Activated naive CD8-positive, alpha-beta T cell treated with anti-CD3 and anti-CD28 coated beads for 36 hours (primary cell): Measurements from ENCODE around the gene GLUL. TPM values are rescaled to one million over a fixed set of nuclear protein-coding genes. Genes with fewer than 3 reads are reported as not detected.
"Not testable (repeated sequence)": the region's sequence is repeated elsewhere in the genome, so short reads cannot be mapped to it uniquely, and the experiment has no call there.

ENCODE experiments used
- DNase-seq: peaks from one replicate; pipeline ENCODE4 v3.0.0; 2021
- H3K27ac Mint-ChIP-seq: one replicate; pipeline ENCODE4 v1.8.0; 2022; ENCODE audit warnings: mild to moderate bottlenecking, moderate library complexity, mixed read lengths
- H3K27me3 Mint-ChIP-seq: one replicate; pipeline ENCODE4 v1.8.0; 2022; ENCODE audit warnings: mild to moderate bottlenecking, mixed read lengths
- H3K36me3 Mint-ChIP-seq: one replicate; pipeline ENCODE4 v1.8.0; 2021; ENCODE audit warnings: mild to moderate bottlenecking, mixed read lengths
- H3K4me1 Mint-ChIP-seq: one replicate; pipeline ENCODE4 v1.8.0; 2021; ENCODE audit warnings: mixed read lengths
- H3K4me3 Mint-ChIP-seq: one replicate; pipeline ENCODE4 v1.8.0; 2022; ENCODE audit warnings: mild to moderate bottlenecking, moderate library complexity, mixed read lengths
- H3K9me3 Mint-ChIP-seq: one replicate; pipeline ENCODE4 v1.8.0; 2022; ENCODE audit warnings: mixed read lengths
- total RNA-seq, 2 experiments: library from RNA; stranded (reverse); gene quantifications; one replicate each; pipeline ENCODE4 v1.2.3, GENCODE V29; 2021

The GLUL gene
- total RNA-seq, 2 experiments from 2014 or later: 24.0 to 25.2 TPM

DNA sequence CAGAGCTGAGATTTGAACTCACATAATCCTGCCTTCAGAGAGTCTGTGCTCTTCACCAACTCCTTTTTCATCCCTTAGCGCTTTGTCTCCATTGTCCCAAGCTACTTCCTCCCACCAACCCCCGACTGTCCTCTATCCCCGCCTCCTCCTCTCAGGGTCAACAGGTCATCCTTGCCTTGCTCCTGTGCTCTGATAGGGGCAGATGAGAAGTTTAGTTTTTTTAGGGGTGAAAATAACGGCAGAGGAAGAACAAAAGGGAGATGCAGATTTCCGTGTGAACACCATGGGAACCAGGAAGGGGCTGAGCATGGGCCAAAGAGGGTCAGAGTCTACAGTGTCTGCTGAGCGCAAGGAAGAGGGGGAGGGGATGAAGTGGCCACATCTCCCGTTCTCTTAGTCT is 31.9 kb downstream of the GLUL start:
- no peaks in the 10 kb centered on the region for H3K36me3 Mint-ChIP-seq
- DNase-seq: no peak
- no peaks in the 10 kb centered on the region for H3K27me3 Mint-ChIP-seq
- no peaks in the 10 kb centered on the region for H3K4me1 Mint-ChIP-seq
- no peaks in the 10 kb centered on the region for H3K9me3 Mint-ChIP-seq
- H3K27ac Mint-ChIP-seq: no peak overlapping the region
- no peak overlapping the region for H3K4me3 Mint-ChIP-seq

DNA sequence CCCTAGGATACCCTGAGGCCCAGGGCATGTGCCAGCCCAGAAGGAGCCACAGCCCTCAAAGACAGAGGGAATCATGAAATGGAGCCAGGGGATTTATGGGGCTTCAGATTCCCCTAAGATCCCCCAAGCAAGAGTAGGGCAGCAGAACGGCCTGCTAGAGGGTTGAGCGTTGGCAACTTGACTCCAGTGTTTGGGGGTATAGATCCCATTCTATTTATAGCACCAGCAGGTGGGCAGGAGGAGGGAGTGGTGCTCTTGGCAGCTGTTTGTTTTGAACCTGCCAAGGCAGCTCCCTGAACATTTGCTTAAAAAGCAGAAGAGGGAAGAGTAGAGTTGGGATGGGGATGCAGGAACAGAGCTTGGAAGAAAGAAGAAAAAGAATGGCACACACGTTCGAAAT is 33.7 kb downstream of the GLUL start:
- no peaks in the 10 kb centered on the region for H3K27me3 Mint-ChIP-seq
- H3K4me1 Mint-ChIP-seq: no peaks in the 10 kb centered on the region
- H3K4me3 Mint-ChIP-seq: no peak overlapping the region
- no peak overlapping the region for H3K27ac Mint-ChIP-seq
- DNase-seq: no peak
- no peaks in the 10 kb centered on the region for H3K36me3 Mint-ChIP-seq
- no peaks in the 10 kb centered on the region for H3K9me3 Mint-ChIP-seq

DNA sequence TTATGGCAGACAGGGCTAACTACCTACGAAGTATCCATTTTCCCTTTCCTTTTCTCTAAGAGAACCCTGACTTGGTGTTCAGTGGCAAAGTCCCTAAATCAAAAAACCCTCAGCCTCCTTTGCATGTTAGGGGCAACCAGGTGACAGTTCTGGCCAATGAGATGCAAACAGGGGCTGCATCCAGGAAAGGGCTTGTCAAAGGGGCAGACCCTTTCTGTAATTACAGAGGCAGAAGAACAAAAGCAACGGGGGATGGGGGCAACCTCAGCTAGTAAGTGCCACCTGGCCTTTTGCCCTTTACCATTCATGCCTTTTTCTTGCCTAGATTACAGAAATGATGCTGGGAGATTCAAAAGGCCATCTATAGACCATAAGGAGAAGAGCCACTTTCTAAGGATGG is 34.4 kb downstream of the GLUL start:
- H3K4me3 Mint-ChIP-seq: no peak overlapping the region
- no peak for DNase-seq
- no peaks in the 10 kb centered on the region for H3K36me3 Mint-ChIP-seq
- H3K4me1 Mint-ChIP-seq: no peaks in the 10 kb centered on the region
- H3K27ac Mint-ChIP-seq: no peak overlapping the region
- H3K9me3 Mint-ChIP-seq: no peaks in the 10 kb centered on the region
- no peaks in the 10 kb centered on the region for H3K27me3 Mint-ChIP-seq

DNA sequence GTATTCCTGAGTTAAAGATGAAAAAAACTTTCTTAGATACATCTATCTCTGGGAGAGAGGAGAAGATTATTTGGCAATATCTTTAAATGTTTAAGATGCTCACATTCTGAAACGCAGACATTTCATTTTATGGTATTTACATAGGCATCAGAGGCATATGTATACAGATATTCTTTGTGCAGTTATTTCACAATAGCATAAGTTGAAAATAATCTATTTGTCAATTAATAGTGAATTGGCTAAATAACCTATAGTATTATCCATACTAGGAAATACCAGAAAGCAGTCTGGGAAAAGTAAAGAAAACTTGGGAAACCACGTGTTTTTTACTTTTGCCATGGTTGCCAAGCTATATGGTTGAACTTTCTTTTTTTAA is 35.9 kb downstream of the GLUL start:
- Mint-ChIP-seq H3K9me3 (no peaks in the 10 kb centered on the region), H3K4me1 (no peaks in the 10 kb centered on the region), H3K36me3 (no peaks in the 10 kb centered on the region), H3K4me3 (no peak overlapping the region), H3K27ac (no peak overlapping the region), H3K27me3 (no peaks in the 10 kb centered on the region)
- DNase-seq: no peak

DNA sequence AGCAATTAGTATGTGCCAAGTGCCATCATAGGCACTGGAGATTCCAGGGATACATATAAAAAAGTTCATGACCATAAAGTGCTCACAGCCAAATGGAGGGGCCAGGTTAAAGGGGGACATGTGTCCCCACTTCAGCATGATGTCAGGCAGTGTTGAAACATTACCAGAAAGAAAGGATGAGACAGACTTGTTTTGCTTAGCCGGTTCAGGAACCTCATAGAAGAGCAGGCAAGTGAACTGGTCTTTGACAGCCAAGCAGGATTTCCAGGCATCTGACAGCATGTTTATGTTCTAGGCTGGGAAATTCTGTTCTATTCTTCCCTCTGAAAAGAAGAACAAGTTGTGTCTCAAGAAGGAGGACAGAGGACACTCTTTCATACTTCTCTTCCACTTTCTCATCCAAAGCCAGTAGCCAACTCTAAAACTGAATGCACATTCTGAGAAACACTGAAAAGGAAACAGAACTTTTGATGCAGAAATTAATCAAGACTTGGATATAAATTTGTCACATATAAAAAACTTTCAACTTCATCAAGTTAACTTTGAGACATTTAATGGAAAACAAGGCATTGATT is 39.7 kb downstream of the GLUL start:
- H3K4me1 Mint-ChIP-seq: no peaks in the 10 kb centered on the region
- H3K27me3 Mint-ChIP-seq: no peaks in the 10 kb centered on the region
- H3K36me3 Mint-ChIP-seq: no peaks in the 10 kb centered on the region
- no peak overlapping the region for H3K27ac Mint-ChIP-seq
- no peaks in the 10 kb centered on the region for H3K9me3 Mint-ChIP-seq
- DNase-seq: no peak
- no peak overlapping the region for H3K4me3 Mint-ChIP-seq

DNA sequence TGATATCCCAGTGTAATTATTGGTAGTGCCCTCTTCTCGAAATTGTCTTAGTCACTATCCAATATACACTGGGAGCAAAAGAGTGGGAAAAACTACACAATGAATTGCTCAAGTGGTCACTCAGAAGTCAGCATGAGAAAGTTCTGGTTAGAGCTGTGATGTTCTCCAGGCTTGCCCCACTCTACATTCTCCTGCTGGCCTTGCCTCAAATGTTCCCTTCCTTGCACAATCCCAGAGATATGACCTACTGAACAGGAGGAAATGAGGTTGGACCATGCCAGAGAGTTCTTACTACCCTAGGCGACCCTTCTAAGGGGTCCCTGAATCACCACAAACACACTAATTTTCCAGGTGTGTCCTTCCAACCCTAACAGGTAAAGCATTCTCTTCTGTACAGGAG is 40.8 kb downstream of the GLUL start:
- H3K36me3 Mint-ChIP-seq: no peaks in the 10 kb centered on the region

DNA sequence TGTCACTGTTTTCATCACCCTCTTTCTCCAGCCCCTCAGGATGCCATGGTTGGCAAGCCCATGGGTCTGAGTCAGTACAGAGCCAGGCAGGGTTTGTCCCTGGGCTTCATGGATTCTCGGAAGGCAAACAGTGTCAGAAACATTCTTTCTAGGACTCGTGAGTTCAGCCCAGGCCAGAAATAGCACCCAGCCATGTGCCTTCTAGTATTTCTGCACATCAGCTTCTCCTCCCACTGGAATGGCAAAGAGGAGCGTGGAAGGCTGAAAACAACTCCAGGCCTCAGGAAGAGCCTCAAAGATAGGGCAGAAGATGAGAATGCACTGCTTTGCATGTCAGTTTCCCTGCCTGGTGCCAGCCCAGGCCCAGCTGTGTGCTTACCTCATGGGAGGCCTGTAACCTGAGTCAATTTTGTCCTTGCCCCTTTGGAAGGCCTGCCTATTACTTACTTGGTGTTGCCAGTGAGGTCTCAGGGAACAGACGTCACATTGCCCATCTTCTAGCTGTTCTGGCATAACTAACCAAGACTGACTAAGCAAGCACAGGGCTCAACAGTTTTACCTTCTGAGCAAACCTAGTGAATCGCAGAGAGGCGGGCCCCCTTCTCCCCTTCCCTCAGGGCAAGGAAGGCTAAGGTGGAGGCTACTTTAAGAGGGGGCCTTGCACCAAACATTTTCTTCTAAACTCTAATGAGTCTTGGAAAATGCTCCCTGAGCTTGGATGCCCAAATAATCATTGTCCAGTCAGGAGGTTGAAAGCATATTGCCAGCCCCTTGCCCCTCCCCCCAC is 42.4 kb downstream of the GLUL start:
- Mint-ChIP-seq H3K4me3 (no peak overlapping the region), H3K4me1 (no peaks in the 10 kb centered on the region), H3K27me3 (no peaks in the 10 kb centered on the region), H3K9me3 (no peaks in the 10 kb centered on the region), H3K27ac (no peak overlapping the region), H3K36me3 (no peaks in the 10 kb centered on the region)
- no peak for DNase-seq

More for the DNA sequence above, 40.8 kb downstream of the GLUL start:
- DNase-seq: no peak
- Mint-ChIP-seq H3K4me1 (no peaks in the 10 kb centered on the region), H3K27me3 (no peaks in the 10 kb centered on the region), H3K4me3 (no peak overlapping the region), H3K9me3 (no peaks in the 10 kb centered on the region), H3K27ac (no peak overlapping the region)

DNA sequence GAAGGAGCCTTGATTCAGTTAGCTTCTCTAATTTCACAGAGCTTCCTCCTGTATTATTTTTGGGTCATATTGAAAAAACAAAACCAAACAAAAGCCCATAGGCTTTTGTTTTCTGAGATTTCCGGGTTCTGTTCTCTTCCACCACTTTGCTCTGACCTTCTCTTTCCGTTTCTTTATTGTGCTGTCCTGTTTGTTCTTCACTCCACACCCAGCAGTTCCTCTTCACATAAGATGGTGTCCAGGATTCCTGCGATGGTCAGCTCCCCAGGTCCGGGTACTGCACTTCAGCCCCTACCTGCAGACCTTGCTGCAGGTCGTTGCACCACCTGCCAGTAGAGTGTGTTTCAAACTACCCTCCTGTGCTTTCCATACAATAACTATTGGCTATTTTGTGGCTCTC is 44.6 kb downstream of the GLUL start:
- no peaks in the 10 kb centered on the region for H3K36me3 Mint-ChIP-seq
- H3K4me3 Mint-ChIP-seq: no peak overlapping the region
- H3K27me3 Mint-ChIP-seq: no peaks in the 10 kb centered on the region
- DNase-seq: no peak
- no peak overlapping the region for H3K27ac Mint-ChIP-seq
- no peaks in the 10 kb centered on the region for H3K9me3 Mint-ChIP-seq
- no peaks in the 10 kb centered on the region for H3K4me1 Mint-ChIP-seq

DNA sequence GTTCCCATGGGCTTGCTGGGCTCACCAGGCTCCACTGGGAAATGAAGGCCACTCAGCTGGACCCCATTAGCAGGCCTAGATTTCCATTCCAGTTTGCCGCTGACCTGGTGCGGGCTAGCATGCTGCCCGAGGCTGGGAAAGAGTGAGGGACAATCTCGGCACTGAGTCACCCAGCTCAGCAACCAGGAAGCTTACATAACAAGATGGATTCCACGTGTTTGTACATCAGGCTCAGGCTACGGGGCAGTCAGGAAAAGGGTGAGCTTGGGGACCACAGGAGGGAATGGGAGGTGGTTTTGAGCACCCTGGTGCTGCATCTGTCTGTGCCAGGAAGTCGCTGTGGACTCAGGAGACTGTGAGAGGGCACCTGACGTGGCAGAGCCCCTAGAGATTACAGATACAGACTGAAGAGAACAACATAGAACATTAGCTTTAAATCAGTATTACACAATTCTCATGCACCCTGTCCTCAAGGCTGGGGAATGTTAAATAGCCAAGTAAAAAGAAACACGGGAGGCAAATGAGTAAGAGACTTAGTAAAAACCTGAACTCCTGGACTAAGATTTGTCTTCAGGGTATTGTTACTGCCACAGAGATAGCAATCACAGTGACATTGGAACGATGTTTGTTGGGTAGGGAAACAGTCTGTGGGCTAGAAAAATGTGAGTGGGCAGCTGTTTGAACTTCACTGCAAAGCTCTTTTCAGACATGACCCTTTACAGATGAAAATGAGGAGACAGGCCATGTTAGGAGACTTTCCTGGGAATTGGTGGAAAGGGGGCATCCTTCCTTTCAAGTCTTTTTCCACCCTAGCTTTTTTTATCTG is 51.1 kb downstream of the GLUL start:
- Mint-ChIP-seq H3K4me3 (no peak overlapping the region), H3K36me3 (no peaks in the 10 kb centered on the region), H3K9me3 (no peaks in the 10 kb centered on the region), H3K4me1 (no peaks in the 10 kb centered on the region), H3K27ac (no peak overlapping the region), H3K27me3 (no peaks in the 10 kb centered on the region)
- DNase-seq: no peak

DNA sequence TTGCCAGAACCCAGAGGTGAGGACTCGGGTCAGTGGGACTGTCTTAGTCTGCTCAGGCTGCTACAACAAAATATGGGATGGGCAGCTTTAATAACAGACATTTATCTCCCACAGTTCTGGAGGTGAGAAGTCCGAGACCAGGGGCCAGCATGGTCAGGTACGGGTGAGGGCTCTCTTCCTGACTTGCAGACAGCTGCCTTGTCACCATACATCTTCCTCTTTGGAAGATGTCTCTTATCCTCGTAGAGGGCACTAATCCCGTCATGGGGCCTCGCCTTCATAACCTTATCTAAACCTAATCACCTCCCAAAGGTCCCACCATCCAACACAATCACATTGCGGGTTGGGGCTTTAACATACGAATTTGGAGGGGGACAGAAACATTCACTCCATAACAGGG is 51.9 kb downstream of the GLUL start:
- Mint-ChIP-seq H3K27ac (no peak overlapping the region), H3K36me3 (no peaks in the 10 kb centered on the region), H3K4me1 (no peaks in the 10 kb centered on the region), H3K9me3 (no peaks in the 10 kb centered on the region), H3K27me3 (no peaks in the 10 kb centered on the region), H3K4me3 (no peak overlapping the region)
- DNase-seq: no peak

DNA sequence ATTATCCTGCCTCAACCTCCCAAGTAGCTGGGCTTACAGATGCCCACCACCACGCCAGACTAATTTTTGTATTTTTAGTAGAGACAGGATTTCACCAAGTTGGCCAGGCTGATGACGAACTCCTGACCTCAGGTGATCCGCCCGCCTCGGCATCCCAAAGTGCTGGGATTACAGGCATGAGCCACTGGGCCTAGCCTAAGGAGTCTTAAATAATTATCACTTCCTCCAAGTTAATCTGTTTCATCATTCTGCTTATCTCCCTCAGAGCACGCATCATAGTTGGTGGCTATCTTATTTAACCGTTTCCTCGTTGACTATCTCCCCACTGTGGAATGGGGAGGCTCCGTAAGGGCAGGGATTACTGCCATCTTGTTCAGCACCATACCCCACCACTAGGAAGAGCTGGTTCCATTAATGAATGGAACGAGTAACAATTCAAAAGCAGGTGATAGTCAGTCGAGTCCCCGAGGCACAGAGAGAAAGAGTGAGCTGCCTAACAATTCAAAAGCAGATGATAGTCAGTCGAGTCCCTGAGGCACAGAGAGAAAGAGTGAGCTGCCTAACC is 52.7 kb downstream of the GLUL start:
- Mint-ChIP-seq H3K36me3 (no peaks in the 10 kb centered on the region), H3K27ac (no peak overlapping the region), H3K27me3 (no peaks in the 10 kb centered on the region), H3K4me3 (no peak overlapping the region), H3K9me3 (no peaks in the 10 kb centered on the region), H3K4me1 (no peaks in the 10 kb centered on the region)
- no peak for DNase-seq

DNA sequence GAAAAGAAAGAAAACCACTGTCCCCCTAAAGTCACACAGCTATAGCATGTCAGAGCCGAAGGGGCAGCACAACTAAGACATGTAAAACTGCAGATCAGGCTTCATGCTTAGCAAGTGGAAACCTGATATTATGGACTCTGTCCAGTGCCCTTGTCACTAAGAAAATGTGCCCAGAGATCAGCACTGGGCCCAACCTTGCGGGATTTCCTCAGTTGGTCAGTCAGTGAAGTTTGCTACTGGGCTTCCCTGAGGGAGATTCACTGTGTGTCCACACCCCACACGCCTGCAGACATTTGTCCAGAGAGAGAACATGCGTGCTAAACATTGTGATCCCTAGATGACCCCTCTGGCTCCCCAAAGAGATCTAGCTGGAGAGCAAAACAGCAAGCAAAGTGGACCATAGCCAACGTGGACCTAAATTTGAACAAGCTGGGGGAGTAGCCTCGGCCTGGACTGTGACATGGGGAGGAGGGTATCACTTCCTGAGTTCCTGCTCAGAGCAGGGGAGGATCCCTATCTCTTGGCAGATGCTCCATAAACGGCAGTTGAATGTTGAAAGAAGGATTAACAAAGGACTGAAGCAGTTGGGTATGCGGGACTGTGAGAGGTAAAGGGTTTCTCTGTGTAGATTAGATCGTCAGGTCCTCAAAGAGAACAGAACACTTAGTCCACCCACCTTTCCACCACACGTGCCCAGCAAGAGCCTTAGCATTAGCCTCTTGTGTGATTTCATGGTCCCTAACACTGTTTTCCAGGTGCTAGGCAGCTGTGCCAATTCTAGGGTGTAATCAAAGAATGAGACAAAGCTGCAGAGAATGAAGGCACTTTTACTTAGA is 53.6 kb downstream of the GLUL start:
- H3K4me3 Mint-ChIP-seq: no peak overlapping the region
- DNase-seq: no peak
- no peak overlapping the region for H3K27ac Mint-ChIP-seq
- H3K4me1 Mint-ChIP-seq: no peaks in the 10 kb centered on the region
- H3K36me3 Mint-ChIP-seq: no peaks in the 10 kb centered on the region
- H3K27me3 Mint-ChIP-seq: no peaks in the 10 kb centered on the region
- H3K9me3 Mint-ChIP-seq: no peaks in the 10 kb centered on the region

DNA sequence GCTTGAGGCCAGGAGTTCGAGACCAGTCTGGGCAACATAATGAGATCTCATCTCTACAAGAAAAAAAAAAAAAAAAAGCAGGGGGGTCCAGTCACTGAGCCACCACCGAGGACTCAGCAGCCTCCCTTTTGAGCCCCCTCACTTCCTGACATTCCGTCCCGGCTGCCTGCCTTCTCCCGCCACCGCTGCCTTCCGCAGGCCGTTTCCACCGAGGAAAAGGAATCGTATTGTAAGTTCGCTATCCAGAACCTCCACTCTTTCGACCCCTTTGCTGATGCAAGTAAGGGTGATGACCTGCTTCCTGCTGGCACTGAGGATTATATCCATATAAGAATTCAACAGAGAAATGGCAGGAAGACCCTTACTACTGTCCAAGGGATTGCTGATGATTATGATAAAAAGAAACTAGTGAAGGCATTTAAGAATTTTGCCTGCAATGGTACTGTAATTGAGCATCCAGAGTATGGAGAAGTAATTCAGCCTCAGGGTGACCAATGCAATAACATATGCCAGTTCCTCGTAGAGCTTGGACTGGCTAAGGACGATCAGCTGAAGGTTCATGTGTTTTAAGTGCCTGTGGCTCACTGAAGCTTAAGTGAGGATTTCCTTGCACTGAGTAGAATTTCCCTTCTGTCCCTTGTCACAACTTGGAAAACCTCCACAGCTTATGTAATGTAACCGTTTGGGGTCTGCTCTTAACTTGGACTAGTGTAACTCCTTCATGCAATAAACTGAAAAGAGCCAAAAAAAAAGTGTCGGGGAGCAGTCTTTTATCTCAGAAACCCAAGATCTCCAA is 55.6 kb downstream of the GLUL start:
- DNase-seq: no peak
- Mint-ChIP-seq H3K4me3 (no peak overlapping the region), H3K36me3 (no peaks in the 10 kb centered on the region), H3K4me1 (no peaks in the 10 kb centered on the region), H3K9me3 (no peaks in the 10 kb centered on the region), H3K27me3 (no peaks in the 10 kb centered on the region), H3K27ac (no peak overlapping the region)

DNA sequence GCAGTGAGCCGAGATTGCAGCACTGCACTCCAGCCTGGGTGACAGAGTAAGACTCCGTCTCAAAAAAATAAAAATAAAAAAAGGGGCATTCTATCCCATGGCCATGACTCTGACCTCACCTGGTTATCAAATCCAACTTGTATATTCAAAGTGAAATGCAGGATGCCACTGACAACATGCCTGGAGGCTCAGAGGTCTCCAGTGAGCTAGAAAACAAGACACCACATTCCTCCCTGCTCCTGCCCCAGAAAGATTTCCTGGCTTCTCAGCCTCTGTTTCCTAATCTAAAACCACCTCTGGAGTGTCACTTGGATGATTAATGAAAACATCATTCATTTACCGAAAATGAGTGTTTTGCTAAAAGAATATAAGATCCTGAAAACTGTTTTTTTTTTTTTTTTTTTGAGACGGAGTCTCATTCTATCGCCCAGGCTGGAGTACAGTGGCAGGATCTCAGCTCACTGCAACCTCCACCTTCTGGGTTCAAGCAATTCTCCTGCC is 58.5 kb downstream of the GLUL start:
- H3K4me3 Mint-ChIP-seq, DNase-seq, H3K27ac Mint-ChIP-seq, H3K9me3 Mint-ChIP-seq, H3K27me3 Mint-ChIP-seq, H3K36me3 Mint-ChIP-seq, H3K4me1 Mint-ChIP-seq: not testable (repeated sequence)
